ENCODE results near the gene GDI1.

- TF ChIP-seq CTCF (conservative IDR thresholded peaks at IDR 0.05; ENCODE audit: low read length) (no peak), EZH2phosphoT487 (IDR thresholded peaks at IDR 0.05; ENCODE audit: borderline replicate concordance) (no peak)
Observed at GRCh38 chrX:154431341-154431740, 5.6 kb upstream of the GDI1 start.
